ENCODE data around the gene GMPPA. TPM values are rescaled to one million over a fixed set of nuclear protein-coding genes. Genes with fewer than 3 reads are reported as not detected.
A peak's percentile ranks its signal among the peaks of the same experiment; 100 is the strongest.

GMPPA gene
- total and polyA plus RNA-seq, 9 of the 15 experiments (the other 6 are each of a cell fraction or from before 2014, with no cell fraction given): 7.0 to 101 (median 66.7) TPM

GRCh38 chr2:219543596-219544358, 45.1 kb downstream of the GMPPA start, which contains the start of the genes CHPF and TMEM198 (continued):
- no peak for TF ChIP-seq ZNF592 (IDR thresholded peaks at IDR 0.05)
- no peak for TF ChIP-seq HINFP (tag; conservative IDR thresholded peaks at IDR 0.05; ENCODE audit: low read depth)
- TF ChIP-seq CUX1 (CRISPR knock-in tag; IDR thresholded peaks at IDR 0.05): no peak
- no peak for TF ChIP-seq NCOA6 (IDR thresholded peaks at IDR 0.05)
- TF ChIP-seq HNRNPLL (IDR thresholded peaks at IDR 0.05; ENCODE audit: low read depth, low read length, poor library complexity, severe bottlenecking): peak; percentile 60
- TF ChIP-seq GTF2A2 (tag; IDR thresholded peaks at IDR 0.05): no peak
- no peak for TF ChIP-seq SMAD2 (IDR thresholded peaks at IDR 0.05; ENCODE audit: low read depth, low read length)
- TF ChIP-seq HMG20A (CRISPR knock-in tag; conservative IDR thresholded peaks at IDR 0.05): no peak
- TF ChIP-seq, protein P1, sequence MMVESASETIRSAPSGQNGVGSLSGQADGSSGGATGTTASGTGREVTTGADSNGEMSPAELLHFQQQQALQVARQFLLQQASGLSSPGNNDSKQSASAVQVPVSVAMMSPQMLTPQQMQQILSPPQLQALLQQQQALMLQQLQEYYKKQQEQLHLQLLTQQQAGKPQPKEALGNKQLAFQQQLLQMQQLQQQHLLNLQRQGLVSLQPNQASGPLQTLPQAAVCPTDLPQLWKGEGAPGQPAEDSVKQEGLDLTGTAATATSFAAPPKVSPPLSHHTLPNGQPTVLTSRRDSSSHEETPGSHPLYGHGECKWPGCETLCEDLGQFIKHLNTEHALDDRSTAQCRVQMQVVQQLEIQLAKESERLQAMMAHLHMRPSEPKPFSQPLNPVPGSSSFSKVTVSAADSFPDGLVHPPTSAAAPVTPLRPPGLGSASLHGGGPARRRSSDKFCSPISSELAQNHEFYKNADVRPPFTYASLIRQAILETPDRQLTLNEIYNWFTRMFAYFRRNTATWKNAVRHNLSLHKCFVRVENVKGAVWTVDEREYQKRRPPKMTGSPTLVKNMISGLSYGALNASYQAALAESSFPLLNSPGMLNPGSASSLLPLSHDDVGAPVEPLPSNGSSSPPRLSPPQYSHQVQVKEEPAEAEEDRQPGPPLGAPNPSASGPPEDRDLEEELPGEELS (CRISPR knock-in tag; IDR thresholded peaks at IDR 0.05; ENCODE audit: borderline replicate concordance): no peak
- TF ChIP-seq KLF6 (CRISPR knock-in tag; IDR thresholded peaks at IDR 0.05; ENCODE audit: borderline replicate concordance): no peak
- no peak for TF ChIP-seq MCM7 (IDR thresholded peaks at IDR 0.05)
- TF ChIP-seq ZSCAN32 (CRISPR knock-in tag; IDR thresholded peaks at IDR 0.05): no peak
- TF ChIP-seq CEBPB (tag; IDR thresholded peaks at IDR 0.05): no peak

Measured in K562 (cell line).